Frontal cortex (tissue), 4 donors: Measurements from ENCODE around the gene SH3YL1. TPM values are rescaled to one million over a fixed set of nuclear protein-coding genes. Genes with fewer than 3 reads are reported as not detected.

Experiments used
- DNase-seq, 2 donors: peaks; one replicate each; pipeline ENCODE4 v3.0.0; 2012; ENCODE audit warnings: low spot score in 2 of 2
- FAIRE-seq: peaks from 2 replicates; lab custom pipeline; 2012; peaks lifted over from hg19 to GRCh38; lab: Jason Lieb, UNC
- total RNA-seq: library from RNA; depleted of rRNA; stranded (reverse); fragments of >200 nt; gene quantifications from one replicate; pipeline ENCODE4 v1.2.3, GENCODE V29; 2014
- donor health status: control.
- donor health status: control.
- donor health status: control.

The SH3YL1 gene
- total RNA-seq, 1 donor from 2014 or later: 55.4 TPM

- DNase-seq: no peak
- no peak for FAIRE-seq
Measured at GRCh38 chr2:228518-229278, 35.1 kb downstream of the SH3YL1 start.

- FAIRE-seq (no peak), DNase-seq (no peak)
Measured at GRCh38 chr2:228115-228514, 35.7 kb downstream of the SH3YL1 start.

GRCh38 chr2:223971-224760 is 39.7 kb downstream of the SH3YL1 start:
- FAIRE-seq: peak; percentile 55

GRCh38 chr2:223451-223850 is 40.4 kb downstream of the SH3YL1 start:
- DNase-seq: no peak
- no peak for FAIRE-seq

More at GRCh38 chr2:223971-224760, 39.7 kb downstream of the SH3YL1 start:
- DNase-seq: no peak

- FAIRE-seq (no peak), DNase-seq (no peak)
Measured at GRCh38 chr2:216068-216467, 47.8 kb downstream of the SH3YL1 start.

- peak in 1 of 2 donors; percentile 28 for DNase-seq
Measured at GRCh38 chr2:213932-214693, 49.7 kb downstream of the SH3YL1 start.

GRCh38 chr2:211486-212184 is 52.2 kb downstream of the SH3YL1 start:
- no peak for DNase-seq
- no peak for FAIRE-seq

More at GRCh38 chr2:213932-214693, 49.7 kb downstream of the SH3YL1 start:
- FAIRE-seq: no peak

- no peak for FAIRE-seq
- no peak for DNase-seq
Measured at GRCh38 chr2:210660-211059, 53.2 kb downstream of the SH3YL1 start.

GRCh38 chr2:209470-209869 is 54.4 kb downstream of the SH3YL1 start:
- FAIRE-seq: no peak

GRCh38 chr2:208335-208734 is 55.5 kb downstream of the SH3YL1 start:
- DNase-seq (no peak), FAIRE-seq (no peak)

More at GRCh38 chr2:209470-209869, 54.4 kb downstream of the SH3YL1 start:
- DNase-seq: no peak

- no peak for DNase-seq
- no peak for FAIRE-seq
Measured at GRCh38 chr2:203984-204383, 59.8 kb downstream of the SH3YL1 start.

- no peak for DNase-seq
- no peak for FAIRE-seq
Measured at GRCh38 chr2:203401-203800, 60.4 kb downstream of the SH3YL1 start.

- FAIRE-seq: no peak
Measured at GRCh38 chr2:202945-203344, 60.9 kb downstream of the SH3YL1 start.

GRCh38 chr2:201648-202433 is 62.0 kb downstream of the SH3YL1 start:
- DNase-seq (no peak), FAIRE-seq (no peak)

More at GRCh38 chr2:202945-203344, 60.9 kb downstream of the SH3YL1 start:
- no peak for DNase-seq

GRCh38 chr2:199041-199966 is 64.5 kb downstream of the SH3YL1 start:
- no peak for FAIRE-seq
- no peak for DNase-seq

GRCh38 chr2:196406-196805 is 67.4 kb downstream of the SH3YL1 start:
- FAIRE-seq (no peak), DNase-seq (no peak)

- no peak for FAIRE-seq
Measured at GRCh38 chr2:195932-196331, 67.9 kb downstream of the SH3YL1 start.

GRCh38 chr2:193141-193671 is 70.6 kb downstream of the SH3YL1 start:
- FAIRE-seq (no peak), DNase-seq (no peak)

More at GRCh38 chr2:195932-196331, 67.9 kb downstream of the SH3YL1 start:
- no peak for DNase-seq
